Brain microvascular endothelial cell (primary cell): ENCODE measurements around the gene HK1.
A peak's percentile ranks its signal among the peaks of the same experiment; 100 is the strongest.

Source experiments
- DNase-seq: peaks from one replicate; pipeline ENCODE4 v3.0.0-alpha.2; 2020
- H3K27ac ChIP-seq: fragments of 250-450 bp; sonication (Bioruptor Pico); 2 replicates; pipeline ENCODE4 v1.5.1; 2020; ENCODE audit warnings: mild to moderate bottlenecking, moderate library complexity
- H3K27me3 ChIP-seq: fragments of 250-450 bp; sonication (Bioruptor Pico); replicated peaks from 2 replicates; pipeline ENCODE4 v1.5.1; 2020; ENCODE audit warnings: mild to moderate bottlenecking
- H3K36me3 ChIP-seq: fragments of 250-450 bp; sonication (Bioruptor Pico); replicated peaks from 2 replicates; pipeline ENCODE4 v1.5.1; 2020; ENCODE audit warnings: mild to moderate bottlenecking
- H3K4me3 ChIP-seq: 2 replicates; pipeline ENCODE4 v1.5.1; 2011; ENCODE audit warnings: low read depth, mild to moderate bottlenecking, control low read depth, low read length, moderate library complexity
- CTCF ChIP-seq: IDR thresholded peaks from 2 replicates; pipeline ENCODE4 v1.5.1; 2011; ENCODE audit warnings: low read depth, mild to moderate bottlenecking, moderate library complexity, low read length, control low read depth, inconsistent platforms; ENCODE audit errors: missing control alignments
- in situ Hi-C: cut with HindIII; loops from 2 replicates; pipeline ENCODE4 v1.10.0; 2017; ENCODE audit warnings: low sequenced_read_pairs, low pct_ligation_motif_present

The HK1 gene

GRCh38 chr10:69406302-69406811 is 128.1 kb downstream of the HK1 start:
- no peaks in the 10 kb centered on the region for H3K27me3 ChIP-seq
- no peak overlapping the region for H3K4me3 ChIP-seq
- TF ChIP-seq CTCF: no peak
- in situ Hi-C loops: no loop called here
- no peak for DNase-seq
- H3K27ac ChIP-seq: no peak overlapping the region
- H3K36me3 ChIP-seq: peaks cover 8% of the 10 kb centered on the region

DNA sequence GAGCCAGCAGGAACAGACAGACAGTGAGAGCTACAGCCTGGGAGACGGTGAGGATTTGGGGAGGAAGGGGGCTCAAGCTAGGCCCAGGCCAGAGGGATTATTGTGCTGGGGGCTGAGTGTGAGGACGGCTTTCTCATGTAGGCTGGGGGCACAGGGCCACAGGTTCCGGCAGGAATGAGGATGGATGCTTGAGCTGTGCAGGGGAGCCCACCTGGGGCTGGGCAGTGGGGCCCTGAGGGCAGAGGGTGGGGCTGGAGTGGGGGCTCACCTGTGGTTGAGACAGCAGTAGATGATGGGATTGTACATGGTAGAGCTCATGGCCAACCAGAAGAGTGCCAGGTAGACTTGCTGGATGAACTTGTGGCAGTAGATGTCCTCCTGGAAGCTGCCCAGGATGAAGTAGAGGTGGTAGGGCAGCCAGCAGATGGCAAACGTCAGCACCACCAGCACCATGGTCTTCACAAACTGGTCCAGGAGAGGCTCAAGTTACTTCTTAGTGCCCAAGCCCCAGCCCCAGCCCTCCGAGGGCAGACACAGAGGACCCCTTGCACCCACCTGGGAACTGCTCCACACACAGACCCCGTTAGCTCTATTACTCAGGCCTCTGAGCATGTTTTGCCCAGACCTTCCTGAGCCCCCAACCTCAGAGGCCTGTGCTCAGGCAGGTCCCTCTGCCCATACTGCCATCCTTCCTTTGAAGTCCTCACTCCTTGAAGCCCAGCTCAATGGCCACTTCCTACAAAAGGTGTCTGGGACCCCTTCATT is 128.7 kb downstream of the HK1 start:
- H3K4me3 ChIP-seq: no peak overlapping the region
- TF ChIP-seq CTCF: no peak
- H3K27me3 ChIP-seq: no peaks in the 10 kb centered on the region
- no peak overlapping the region for H3K27ac ChIP-seq
- peaks cover 6% of the 10 kb centered on the region for H3K36me3 ChIP-seq
- DNase-seq: no peak
- in situ Hi-C loops: no loop called here

GRCh38 chr10:69407621-69408301 is 129.5 kb downstream of the HK1 start:
- in situ Hi-C loops: no loop called here
- H3K36me3 ChIP-seq: peaks cover 3% of the 10 kb centered on the region
- peak; percentile 61 for TF ChIP-seq CTCF
- no peak for DNase-seq
- no peaks in the 10 kb centered on the region for H3K27me3 ChIP-seq
- no peak overlapping the region for H3K4me3 ChIP-seq
- no peak overlapping the region for H3K27ac ChIP-seq

GRCh38 chr10:69408318-69409175 is 130.3 kb downstream of the HK1 start:
- peak; percentile 87 for DNase-seq
- TF ChIP-seq CTCF: peak; percentile 76
- peak overlapping the region; percentile 47 for H3K4me3 ChIP-seq
- in situ Hi-C loops: no loop called here
- no peaks in the 10 kb centered on the region for H3K36me3 ChIP-seq
- peak overlapping the region; percentile 60 for H3K27ac ChIP-seq
- no peaks in the 10 kb centered on the region for H3K27me3 ChIP-seq

DNA sequence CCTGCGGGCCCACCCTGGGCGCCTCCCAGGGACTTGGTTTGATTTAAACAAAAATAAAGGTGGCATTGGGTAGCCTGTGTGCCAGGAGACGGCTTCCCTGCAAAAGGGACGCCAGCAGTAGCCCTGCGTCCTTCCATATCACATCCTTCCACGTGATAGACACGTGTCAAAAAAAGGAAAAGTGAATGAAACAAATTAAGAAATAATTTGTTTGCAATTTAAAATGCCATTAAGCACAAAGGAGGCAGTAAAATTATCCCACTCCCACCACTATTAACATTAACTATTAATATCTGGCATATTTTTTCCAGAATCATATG is 130.8 kb downstream of the HK1 start:
- in situ Hi-C loops: no loop called here
- Histone ChIP-seq H3K27me3 (no peaks in the 10 kb centered on the region), H3K36me3 (no peaks in the 10 kb centered on the region), H3K4me3 (peak overlapping the region; percentile 47), H3K27ac (peak overlapping the region; percentile 60)
- no peak for TF ChIP-seq CTCF
- no peak for DNase-seq
